Suprapubic skin (tissue), 4 donors: ENCODE measurements around the gene CELF4.

Source experiments
- CTCF ChIP-seq, 2 donors: fragments of 200-600 bp in 1 of 2; fragments of 450-650 bp in 1 of 2; sonication (generic) in 1 of 2; IDR thresholded peaks; one replicate each; pipeline ENCODE4 v1.5.1; 2016 to 2019; ENCODE audit warnings: antibody characterized with exemption in 2 of 2, mild to moderate bottlenecking in 1 of 2, moderate library complexity in 1 of 2
- EP300 ChIP-seq: sonication (generic); formaldehyde crosslinking; IDR thresholded peaks from one replicate; pipeline ENCODE4 v1.6.1; 2017; ENCODE audit warnings: antibody characterized with exemption
- POLR2AphosphoS5 ChIP-seq, 3 donors: sonication (generic); formaldehyde crosslinking; IDR thresholded peaks; one replicate each; pipeline ENCODE4 v1.6.1; 2017; ENCODE audit warnings: antibody characterized with exemption in 3 of 3

GRCh38 chr18:37535968-37536367 lies 29.6 kb downstream of the CELF4 start:
- no peak for TF ChIP-seq CTCF (IDR thresholded peaks at IDR 0.05)
- no peak for TF ChIP-seq EP300
- TF ChIP-seq POLR2AphosphoS5 (IDR thresholded peaks at IDR 0.05) = no peak
